HS-27A (cell line): ENCODE results near the gene DMRTC2.

ENCODE experiments used
- DNase-seq: peaks from one replicate; pipeline ENCODE4 v3.0.0-alpha.2; 2012; ENCODE audit warnings: low read depth, missing footprints

DMRTC2 gene

DNA sequence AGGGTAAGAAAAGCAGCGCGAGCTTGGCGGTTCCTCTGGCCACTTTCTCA lies at the start of gene DMRTC2:
TSS of gene DMRTC2 (plus strand) at position 42 of the 50 bp plus-strand sequence. CDS start 2,387 bp downstream, outside the sequence.
- DNase-seq: no peak

DNA sequence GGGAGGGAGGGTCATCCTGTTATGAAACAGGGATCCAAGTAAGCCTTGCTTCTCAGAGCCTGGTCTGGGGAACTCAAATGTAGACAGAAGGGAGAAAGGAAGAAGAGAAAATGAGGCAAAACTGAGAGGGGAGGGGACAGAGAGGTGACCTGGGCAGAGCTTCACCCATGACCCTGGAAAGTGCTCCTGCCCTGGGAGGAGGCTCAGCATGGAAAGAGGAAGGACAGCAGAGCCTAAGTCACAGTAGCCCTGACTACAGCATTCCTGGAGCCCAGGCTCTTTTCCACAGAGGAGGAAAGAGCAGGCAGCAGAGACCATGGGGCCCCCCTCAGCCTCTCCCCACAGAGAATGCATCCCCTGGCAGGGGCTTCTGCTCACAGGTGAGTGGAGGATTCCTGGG lies 48.5 kb upstream of the DMRTC2 start, which contains the start of gene CEACAM3:
TSS of gene CEACAM3 (plus strand) at position 226 of the 400 bp plus-strand sequence. CDS start at position 317, 91 bp downstream.
- no peak for DNase-seq

DNA sequence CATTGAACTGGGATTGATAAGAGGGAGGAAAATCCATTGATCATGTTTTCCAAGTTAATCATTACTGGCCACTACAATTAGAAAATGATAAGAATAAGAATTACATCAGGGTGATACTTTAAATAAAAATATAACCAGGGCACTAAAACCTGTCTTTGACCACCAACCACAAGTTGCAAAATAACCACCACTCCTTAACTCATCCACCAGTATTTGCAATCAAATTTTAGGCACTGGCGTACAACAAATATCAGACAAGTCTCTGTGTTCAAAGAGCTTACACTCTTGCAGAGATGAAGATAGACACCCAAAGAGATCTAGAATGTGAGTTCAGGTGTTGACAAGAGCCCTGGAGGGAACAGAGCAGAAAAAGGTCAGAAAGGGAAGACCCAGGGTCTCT lies 47.9 kb upstream of the DMRTC2 start:
- DNase-seq: no peak

DNA sequence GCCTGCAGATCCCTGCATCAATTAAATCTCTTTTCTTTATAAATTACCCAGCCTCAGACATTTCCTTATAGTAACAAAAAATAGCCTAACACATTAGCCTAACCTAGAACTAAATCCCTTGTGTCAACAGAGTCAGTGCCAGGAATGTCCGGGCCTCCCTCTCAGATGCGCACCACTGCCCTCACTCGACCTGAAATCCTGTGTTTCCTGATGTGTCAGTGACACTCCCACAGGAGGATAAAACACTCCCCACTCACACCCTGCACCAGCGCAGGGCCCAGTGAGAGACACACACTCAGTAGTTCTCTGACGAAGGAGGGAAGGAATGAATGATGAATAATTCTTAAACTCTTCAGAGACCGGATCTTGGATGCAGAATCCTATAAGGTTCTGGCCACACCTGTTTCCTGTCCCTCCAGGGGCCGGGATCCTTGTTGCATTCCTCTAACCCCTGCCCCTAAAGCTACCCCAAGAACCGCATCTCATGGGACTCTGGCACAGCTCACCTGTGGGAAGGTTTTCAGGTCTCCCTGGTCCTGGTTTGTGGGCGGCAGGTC lies 45.3 kb upstream of the DMRTC2 start:
- no peak for DNase-seq

DNA sequence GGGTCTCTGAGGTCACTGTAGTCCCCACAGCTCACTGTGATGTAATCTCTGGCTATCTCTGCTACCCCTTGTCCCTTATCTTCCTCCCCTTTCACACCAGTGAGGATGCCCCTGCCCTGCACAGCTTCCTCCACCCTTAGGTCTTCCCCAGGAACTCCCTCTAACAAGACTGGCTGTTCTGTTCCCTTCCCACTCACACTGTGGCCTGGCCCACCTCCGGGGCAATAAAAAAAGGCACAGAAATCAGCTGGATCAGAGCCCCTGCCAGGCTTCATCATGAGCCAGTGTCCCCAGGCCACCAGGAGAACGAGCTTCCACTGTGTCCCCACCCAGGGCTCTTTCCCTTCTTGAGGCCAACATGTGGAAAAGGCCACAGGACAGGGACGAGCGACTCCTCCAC lies 43.8 kb upstream of the DMRTC2 start:
- DNase-seq: no peak

DNA sequence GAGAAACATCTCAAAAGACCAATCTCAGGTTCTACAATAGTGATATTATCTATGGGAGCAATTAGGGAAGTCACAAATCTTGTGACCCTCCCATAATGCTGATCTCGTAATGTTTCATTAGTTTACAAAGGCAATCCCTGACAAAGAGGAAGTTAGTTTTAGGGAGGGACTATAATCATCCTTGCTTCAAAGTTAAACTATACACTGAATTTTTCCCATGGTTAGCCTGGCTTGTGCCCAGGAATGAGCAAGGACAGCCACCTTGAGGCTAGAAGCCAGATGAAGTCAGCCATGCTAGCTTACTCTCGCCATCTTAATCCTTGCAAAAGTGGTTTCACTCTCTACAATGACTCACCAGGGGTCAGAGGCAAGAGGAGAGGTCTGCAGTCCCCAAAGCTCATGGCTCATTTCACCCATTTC lies 43.0 kb upstream of the DMRTC2 start:
- no peak for DNase-seq

DNA sequence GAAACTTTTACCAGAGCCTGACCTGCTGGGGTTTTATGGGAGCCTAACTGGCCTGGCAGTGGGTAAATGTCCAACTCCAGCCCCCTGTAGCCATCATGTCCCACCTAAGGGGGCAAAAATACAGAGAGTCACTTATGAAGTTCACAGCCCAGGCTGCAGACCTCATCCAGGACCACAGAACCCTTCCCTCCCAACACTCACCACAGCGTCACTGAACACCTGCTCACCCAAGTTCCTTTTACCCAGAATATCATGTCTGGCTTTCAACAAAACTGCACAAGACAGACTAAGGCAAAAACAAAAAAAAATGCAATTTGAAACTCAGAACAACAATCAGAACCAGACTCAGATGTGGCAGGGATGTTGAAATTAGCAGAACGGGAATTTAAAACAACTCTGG lies 42.1 kb upstream of the DMRTC2 start:
- no peak for DNase-seq

DNA sequence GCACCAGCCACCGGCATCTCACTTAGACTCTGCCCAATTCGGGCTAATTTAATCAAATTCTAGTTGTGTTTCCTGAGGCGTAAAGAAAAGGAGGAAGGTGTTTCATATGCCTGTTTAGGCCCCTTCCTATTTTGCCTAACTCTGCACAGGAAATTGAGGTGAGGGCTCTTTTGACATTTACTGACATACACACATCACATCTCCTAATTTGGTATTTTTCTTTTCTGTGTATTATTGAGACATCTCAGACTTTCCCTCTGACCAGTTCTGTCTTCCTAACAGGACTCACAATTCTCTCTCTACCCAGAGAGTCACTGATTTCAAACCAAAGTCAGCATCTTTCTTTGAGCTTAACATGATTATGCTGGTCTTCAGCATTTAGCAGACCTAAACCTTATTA lies 40.5 kb upstream of the DMRTC2 start:
- DNase-seq: no peak

DNA sequence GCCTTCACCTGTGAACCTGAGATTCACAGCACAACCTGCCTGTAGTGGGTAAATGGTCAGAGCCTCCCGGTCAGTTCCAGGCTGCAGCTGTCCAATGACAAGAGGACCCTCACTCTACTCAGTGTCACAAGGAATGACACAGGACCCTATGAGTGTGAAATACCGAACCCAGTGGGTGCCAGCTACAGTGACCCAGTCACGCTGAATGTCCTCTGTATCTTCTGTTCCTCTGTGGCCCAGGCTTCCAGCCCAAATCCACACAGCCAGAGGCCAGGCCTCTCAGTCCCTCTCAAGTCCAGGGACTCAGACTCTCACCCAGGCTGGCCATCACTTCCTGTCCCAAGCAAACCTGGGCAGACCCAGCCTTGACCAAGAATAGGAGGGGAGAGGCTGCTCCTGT lies 37.7 kb upstream of the DMRTC2 start:
- no peak for DNase-seq

DNA sequence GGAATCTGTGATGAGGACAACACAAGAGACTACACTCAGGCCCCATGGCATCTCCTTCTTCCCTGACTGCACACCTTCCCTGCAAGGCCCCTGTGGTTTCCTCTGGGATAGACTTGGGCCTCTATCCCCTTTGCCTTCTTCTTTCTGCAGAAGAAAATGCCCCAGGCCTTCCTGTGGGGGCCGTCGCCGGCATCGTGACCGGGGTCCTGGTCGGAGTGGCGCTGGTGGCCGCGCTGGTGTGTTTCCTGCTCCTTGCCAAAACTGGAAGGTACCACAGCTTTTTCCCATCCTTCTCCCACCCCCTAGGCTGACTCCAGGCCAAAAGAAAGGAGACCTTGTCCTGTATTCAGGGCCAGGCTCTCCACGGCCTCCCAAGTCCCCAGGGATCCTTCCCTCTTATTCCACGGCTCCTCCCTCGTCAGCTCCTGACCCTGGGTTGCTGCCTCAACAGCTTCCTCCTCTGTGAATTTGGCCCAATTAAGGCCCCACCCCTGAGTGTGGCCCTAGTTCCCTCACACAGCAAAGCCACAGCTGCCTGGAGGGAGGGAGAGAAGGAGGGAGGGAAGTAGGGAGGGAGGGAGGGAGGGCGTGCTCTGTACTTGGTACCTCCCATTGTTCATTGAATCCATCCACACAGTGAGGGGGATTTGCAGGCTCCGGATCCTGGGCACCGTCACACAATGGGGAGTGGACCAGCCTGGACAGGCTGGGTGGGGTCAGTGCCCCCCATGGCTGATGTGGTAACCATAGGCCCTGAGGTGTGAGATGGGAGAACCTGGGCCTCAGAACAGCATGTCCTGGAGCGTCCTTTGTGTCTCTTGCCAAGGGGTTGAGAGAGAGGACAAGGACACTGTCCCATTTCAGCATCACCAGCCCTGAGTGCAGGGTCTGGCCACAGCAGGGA lies 35.9 kb upstream of the DMRTC2 start:
- DNase-seq: no peak

DNA sequence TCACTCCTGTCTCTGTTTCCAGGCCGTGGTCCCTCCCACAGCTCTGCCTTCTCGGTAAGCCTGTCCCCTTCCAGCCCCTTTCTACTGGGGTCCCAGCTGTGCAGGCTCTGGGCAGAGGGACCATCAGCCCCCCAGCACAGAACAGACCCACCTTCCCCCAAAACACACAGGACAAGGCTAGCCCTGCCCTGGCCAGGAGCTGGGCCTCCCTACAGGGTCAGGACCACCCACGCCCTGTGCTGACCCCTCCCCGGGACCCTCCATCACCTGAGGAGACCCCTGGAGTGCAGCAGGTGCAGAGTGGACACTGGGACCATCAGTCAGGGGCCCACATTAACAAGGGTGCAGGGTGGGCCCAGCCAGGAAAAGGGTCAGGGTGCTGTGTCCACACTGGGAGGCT lies 34.5 kb upstream of the DMRTC2 start:
- DNase-seq: no peak

DNA sequence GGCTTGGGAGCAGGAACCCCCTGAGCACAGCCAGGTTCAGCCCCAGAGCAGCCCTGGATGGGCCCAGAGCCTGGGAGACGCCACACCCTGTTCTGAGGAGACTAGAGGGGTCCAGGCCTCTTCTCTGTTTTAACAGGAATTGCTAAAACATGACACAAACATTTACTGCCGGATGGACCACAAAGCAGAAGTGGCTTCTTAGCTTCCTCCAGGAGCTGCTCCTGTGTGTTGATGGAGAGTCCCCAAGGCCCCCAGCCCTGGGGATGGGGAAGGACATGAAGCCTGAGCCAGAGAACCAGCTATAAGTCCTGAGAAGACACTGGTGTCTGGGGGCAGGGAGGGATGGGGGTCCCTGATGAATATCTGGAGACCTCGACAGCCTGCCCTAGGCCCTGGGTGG lies 33.8 kb upstream of the DMRTC2 start:
- DNase-seq: no peak

DNA sequence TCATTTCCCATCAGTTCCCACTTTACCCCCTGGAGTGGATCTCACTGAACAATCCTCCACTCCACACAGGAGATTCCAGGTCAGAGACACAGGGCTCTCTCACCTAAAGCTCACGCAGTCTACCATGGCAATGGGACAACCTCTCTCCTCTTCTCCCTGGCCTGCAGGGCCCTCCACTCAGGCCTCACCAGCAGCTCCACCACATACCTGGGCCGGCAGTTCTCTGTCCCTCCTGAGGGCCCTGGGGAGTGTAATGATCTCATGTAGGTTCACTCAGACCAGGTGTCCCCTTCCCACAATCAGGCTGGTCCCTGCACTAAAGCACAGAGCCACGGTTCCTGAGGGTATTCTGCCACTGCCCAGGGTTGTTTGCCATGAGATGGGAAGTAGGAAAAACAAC lies 32.9 kb upstream of the DMRTC2 start:
- DNase-seq: no peak

DNA sequence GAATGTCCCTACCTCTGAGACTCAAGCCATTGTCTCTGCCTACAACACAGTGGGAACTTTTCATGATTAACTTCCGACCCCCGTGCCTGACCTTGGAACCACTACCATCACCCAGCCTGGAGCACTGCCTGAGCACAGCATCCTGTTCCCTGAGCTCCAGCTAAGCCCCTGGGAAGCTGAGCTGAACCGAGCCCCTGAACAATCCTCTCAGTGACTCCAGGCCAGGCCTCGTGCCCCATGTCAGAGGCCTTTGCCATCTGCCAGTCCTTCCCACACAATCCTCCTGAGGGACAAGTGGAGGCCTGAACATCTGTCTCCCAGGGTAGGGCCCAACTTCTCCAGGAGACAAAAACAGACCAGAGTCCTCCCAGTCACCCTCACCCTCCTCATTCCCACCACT lies 30.9 kb upstream of the DMRTC2 start:
- DNase-seq: no peak

DNA sequence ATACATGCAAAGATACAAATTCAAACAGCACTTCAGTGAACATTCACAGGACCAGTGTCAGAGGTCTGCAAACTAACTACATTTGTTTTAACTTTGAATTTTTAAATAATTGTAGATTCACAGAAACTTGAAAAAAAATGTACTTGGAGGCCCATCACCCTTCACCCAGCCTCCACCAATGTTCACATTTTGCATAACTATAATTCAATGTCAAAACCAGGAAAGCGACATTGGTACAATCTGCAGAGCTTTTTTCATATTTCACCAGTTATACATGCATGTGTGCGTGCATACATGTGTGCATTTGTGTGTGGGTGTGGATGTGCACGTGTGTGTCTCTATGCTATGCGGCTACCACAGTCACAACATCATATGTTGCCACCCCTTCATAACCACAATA lies 29.5 kb upstream of the DMRTC2 start:
- DNase-seq: no peak

DNA sequence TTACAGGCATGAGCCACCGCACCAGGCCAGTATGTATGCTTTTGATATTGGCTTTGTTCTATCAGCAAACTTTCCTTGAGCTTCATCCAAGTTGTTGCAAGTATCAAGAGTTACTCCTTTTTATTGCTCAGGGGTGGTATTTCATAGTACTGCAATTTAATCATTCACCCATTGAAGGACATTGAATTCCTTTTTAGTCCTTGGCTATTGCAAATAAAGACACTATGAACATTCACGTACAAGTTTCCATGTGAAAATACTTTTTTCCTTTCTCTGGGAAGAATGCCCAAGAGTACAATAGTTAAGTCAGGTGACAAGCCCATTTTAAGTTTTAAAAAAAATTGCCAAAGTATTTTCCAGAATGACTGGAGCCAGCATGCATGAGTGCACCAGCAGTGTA lies 28.1 kb upstream of the DMRTC2 start:
- DNase-seq: no peak

DNA sequence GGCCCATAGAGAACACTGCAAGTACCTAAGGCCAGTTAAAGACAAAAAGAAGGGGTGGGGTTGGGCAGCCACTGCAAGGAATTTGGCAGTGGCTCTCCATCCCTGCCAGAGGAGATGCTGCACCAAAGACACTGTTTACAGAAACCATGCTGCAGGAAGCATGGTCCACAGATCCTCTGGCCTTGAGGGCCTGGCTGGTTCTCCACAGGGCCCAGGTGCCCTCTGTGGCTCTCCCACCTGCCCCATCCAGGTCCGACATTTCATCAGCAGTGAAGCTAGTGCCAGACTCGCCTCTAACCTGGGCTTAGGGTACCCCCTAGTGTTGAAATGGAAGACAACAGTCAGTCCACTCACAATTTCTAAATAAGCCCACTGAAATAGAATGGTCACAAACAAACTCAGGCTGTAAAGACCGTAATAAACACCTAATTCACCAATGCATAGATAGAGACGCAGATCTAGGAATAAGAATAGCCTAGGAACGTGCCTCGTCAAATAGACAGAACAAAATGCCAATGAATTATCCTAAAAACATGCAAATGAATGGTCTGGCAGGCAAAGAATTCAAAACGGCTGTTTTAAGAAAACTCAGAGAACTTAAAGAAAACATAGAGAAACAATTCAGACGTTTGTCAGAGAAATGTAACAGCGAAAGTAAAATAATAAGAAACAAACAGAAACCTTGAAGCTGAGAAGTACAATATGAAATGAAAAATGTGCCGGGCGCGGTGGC lies 23.7 kb upstream of the DMRTC2 start:
- peak; percentile 19 for DNase-seq

DNA sequence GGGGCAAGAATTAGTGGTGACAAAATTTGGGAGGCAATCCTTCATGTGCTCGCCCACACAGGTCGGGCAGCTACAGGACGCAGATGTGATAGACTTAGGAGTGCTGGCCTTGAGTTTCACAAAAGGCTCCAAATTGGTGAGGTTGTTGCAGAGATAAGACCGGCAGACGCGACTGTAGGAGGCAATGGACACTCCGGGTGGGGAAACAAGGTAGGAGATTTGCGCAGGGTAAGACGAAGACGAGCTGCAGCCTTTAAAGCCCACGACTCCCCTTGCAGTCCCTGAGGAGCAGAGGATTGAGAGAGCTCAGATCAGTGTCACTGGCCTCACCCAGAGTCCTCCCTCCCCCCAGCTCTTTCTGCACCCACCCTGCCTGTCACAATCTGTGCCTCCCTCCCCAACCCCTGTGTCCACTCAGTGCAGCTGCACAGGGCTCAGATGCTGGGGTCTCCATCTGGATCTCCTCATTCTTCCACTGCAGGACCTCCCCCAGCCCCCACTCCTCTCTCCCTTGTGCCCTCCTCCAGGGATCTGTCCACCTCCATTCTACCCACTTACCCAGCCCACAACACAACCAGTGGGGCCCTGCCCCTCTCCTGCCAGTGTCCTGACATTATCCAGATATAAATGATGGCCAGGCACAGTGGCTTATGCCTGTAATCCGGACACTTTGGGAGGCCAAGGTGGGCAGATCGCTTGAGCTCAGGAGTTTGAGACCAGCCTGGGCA lies 6.7 kb upstream of the DMRTC2 start:
- DNase-seq: no peak

DNA sequence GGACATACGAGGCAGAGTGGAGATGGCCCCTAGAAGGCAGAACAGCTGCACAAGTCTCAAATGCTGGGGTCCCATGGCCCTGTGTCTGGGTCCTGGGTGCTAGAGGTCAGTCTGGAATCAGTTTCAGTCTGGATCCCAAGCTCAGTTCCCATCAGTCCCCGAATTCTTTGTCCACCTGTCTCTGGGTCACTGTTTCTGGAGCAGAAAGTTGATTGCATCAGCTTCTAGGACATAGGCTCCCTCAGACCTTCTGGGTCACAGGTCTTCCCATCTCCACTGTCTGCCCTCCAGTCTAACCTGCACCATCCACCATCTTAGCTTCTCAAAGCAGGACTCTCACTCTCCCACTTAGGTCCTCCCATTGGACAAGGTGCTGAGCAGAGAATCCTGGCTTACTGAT lies 5.6 kb upstream of the DMRTC2 start:
- DNase-seq: no peak

DNA sequence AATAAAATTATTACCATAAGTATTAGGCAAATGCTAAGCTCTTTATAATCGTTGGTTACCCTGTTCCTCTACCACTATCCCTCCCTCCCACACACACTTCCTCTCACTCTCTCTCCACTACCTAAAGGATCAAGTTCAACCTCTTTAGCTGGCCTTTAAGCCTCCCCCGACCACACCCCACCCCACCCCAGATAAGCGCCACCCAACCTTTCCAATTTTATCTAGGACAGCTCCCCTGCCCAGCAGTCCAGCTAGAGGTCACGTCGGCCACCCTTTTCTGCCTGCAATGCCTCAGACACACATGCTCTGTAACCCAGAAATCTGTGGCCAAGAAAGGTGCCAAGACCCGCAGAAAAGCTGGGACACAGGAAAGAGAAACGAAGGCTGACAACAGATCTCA lies 1.5 kb upstream of the DMRTC2 start:
- no peak for DNase-seq

DNA sequence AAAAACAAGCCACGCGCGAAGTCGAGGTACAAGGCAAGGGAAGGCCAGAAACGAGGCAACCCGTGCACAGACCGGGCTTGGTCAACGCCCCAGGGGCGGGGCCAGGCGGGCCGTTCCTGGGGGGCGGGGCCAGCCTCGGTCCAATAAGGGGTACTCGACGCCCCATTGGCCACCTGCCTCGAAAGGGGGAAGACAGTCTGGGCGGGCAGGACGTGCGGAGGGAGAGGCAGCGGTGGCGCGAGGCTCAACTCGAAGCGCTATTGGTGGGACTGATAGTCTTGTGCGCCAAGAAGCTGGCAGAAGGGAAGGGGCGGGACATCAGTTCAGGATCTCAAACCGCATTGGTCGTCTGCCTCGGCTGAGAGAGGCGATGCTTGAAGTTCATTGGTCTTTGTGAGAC lies 241 bp upstream of the DMRTC2 start, which contains the start of gene LYPD4:
TSS of gene LYPD4 (minus strand) at position 83 of the 400 bp plus-strand sequence. CDS start 5,398 bp downstream, outside the sequence.
- DNase-seq: no peak

DNA sequence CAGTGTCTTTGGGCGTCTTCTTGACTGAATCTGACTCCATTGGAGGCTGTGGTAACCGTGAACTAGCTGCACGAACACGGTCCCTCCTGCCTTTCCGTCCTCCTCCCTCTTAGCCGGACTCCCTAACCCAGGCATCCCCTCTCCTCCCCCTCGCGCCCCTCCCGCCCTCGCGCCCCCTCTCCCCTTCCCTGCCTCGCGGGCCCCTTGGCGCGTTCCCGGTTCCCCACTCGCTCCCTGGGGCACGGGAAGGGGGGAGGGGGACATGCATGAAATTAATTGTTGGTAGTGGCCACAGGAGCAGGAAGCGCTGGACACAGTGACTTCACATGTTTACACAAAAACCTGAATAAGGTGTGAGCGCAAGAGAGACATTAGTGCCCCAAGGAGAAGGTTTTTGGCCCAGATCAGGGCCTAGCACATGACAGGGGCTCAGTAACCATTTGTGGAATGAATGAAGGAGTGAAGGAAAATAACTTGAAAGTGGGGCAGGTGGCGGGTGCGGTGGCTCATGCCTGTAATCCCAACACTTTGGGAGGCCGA lies 279 bp downstream of the DMRTC2 start:
- no peak for DNase-seq
